ENCODE measurements around the gene ACOX2.
A peak's percentile ranks its signal among the peaks of the same experiment; 100 is the strongest.

ACOX2 gene

DNA sequence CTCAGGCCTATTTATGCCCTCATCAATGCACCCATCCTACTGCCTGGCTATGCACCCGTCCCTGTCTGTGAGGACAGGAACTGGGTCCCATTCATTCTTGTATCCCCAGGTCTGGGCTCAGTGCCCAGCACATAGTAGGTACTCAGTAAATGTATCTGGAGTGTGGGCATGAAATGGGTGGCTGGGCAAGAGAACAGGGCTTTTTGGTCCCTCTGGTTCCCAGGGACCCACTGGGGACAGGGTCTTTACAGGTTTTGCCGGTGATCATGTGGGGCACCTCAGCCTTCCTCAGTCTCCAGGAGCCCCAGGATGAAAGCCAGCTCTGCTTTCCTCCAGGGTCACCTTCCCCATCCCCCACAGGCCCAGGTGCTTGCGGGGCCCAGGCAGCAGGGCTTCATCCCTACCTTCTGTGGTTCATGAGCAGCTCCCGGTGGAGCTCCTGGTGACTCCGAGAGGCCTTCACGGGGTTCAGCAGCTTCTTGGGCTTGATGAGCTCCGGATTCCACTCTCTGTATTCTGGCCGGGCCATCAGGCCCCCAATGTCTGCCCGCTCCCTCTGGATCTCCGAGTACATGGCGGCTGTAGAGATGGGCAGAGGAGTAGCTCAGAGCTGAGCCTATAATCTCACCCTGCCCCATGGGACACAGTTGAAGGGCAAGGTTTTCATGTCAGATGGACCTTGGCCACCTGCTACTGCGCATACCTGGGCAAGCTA is 32.5 kb upstream of the ACOX2 start:
- WGBS (ENCODE audit: extremely low coverage, insufficient coverage, low lambda C conversion rate), result no CpG with 5 or more reads among the region's 12 CpGs
- Histone ChIP-seq H3K27me3 (ENCODE audit: insufficient read depth, low read length, poor library complexity) (no peaks in the 10 kb centered on the region), H2BK15ac (replicated peaks; ENCODE audit: low read depth) (no peak overlapping the region), H3K4me2 (ENCODE audit: low read length) (no peak overlapping the region), H3K27ac (ENCODE audit: low read depth, low read length) (no peak overlapping the region), H3K4ac (ENCODE audit: low read depth, low read length) (no peak overlapping the region), H3K4me1 (ENCODE audit: control insufficient read depth, low read depth, low read length) (peaks cover 4% of the 10 kb centered on the region), H2BK5ac (ENCODE audit: low read length) (no peak overlapping the region), H3K36me3 (ENCODE audit: control insufficient read depth, insufficient read depth, low read length) (no peaks in the 10 kb centered on the region), H3K18ac (ENCODE audit: low read length) (no peak overlapping the region), H2AK5ac (ENCODE audit: low read length) (no peak overlapping the region), H3K79me1 (ENCODE audit: low read length) (no peaks in the 10 kb centered on the region), H4K8ac (ENCODE audit: low read depth, low read length) (no peak overlapping the region), H3K4me3 (ENCODE audit: low read length) (no peak overlapping the region), H4K5ac (ENCODE audit: low read length) (no peak overlapping the region), H3K56ac (ENCODE audit: low read length) (no peak overlapping the region), H3K9ac (ENCODE audit: low read length) (no peak overlapping the region), H3K79me2 (ENCODE audit: control insufficient read depth, insufficient read depth, low read length) (no peaks in the 10 kb centered on the region), H3K23ac (ENCODE audit: low read length) (no peak overlapping the region), H2BK120ac (ENCODE audit: low read depth, low read length) (no peak overlapping the region)
- DNase-seq, result no peak

DNA sequence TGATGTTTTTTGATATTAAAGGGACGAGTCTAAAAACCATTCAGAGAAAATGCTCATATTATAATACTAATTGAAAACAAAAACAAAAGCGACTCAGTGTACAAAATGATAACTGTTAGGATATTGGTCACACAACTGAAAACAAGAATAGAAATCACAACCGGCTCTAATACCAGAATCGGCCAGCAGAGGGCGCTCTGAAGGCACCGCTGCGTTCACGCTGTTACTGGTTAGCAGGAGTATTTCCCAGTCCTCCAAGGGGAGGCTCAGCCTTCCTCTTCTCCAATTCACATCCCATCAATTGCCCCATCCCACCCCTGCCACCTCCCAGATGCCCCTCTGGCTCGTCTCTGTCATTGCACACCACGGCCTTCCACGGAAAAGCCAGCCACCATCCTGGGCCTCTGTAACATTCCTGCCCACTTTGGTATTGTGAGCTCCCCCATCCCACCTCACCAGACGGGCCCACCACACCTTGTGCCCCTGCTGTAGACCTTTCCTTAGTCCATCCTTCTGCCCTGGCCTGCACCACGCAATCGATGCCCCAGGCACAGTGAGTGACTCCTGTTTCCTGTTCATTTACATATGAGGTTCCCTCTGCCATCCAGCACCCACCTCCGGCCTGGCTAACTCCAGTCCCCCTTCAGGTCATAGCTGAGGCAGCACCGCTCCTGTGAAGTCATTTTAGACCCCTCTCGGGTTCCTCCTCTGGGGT is 31.7 kb upstream of the ACOX2 start:
- Histone ChIP-seq H2BK5ac (ENCODE audit: low read length) (no peak overlapping the region), H3K56ac (ENCODE audit: low read length) (no peak overlapping the region), H3K4me1 (ENCODE audit: control insufficient read depth, low read depth, low read length) (peaks cover 4% of the 10 kb centered on the region), H2BK15ac (replicated peaks; ENCODE audit: low read depth) (no peak overlapping the region), H3K4ac (ENCODE audit: low read depth, low read length) (no peak overlapping the region), H3K27ac (ENCODE audit: low read depth, low read length) (no peak overlapping the region), H2AK5ac (ENCODE audit: low read length) (no peak overlapping the region), H3K27me3 (ENCODE audit: insufficient read depth, low read length, poor library complexity) (no peaks in the 10 kb centered on the region), H3K18ac (ENCODE audit: low read length) (no peak overlapping the region), H3K23ac (ENCODE audit: low read length) (no peak overlapping the region), H4K8ac (ENCODE audit: low read depth, low read length) (no peak overlapping the region), H3K4me3 (ENCODE audit: low read length) (no peak overlapping the region), H4K5ac (ENCODE audit: low read length) (no peak overlapping the region), H3K4me2 (ENCODE audit: low read length) (no peak overlapping the region), H2BK120ac (ENCODE audit: low read depth, low read length) (no peak overlapping the region), H3K79me2 (ENCODE audit: control insufficient read depth, insufficient read depth, low read length) (no peaks in the 10 kb centered on the region), H3K79me1 (ENCODE audit: low read length) (no peaks in the 10 kb centered on the region), H3K36me3 (ENCODE audit: control insufficient read depth, insufficient read depth, low read length) (no peaks in the 10 kb centered on the region), H3K9ac (ENCODE audit: low read length) (no peak overlapping the region)
- WGBS (ENCODE audit: extremely low coverage, insufficient coverage, low lambda C conversion rate), result no CpG with 5 or more reads among the region's 17 CpGs
- DNase-seq, result peak; percentile 79

DNA sequence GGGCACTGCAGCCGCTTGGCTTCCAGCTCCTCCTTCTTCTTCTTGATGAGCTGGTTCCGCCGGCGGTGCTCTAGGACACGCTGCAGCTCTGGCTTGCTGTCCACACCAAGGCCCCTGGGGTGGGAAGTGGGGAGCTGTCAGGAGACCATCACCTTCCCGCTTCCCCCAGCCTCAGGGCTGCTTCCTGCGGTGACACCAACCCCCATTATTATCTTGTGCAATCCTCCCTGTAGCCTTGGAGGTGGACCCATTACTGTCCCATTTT is 30.2 kb upstream of the ACOX2 start:
- Histone ChIP-seq H2BK15ac (replicated peaks; ENCODE audit: low read depth) (no peak overlapping the region), H2AK5ac (ENCODE audit: low read length) (no peak overlapping the region), H2BK120ac (ENCODE audit: low read depth, low read length) (no peak overlapping the region), H3K36me3 (ENCODE audit: control insufficient read depth, insufficient read depth, low read length) (no peaks in the 10 kb centered on the region), H3K79me1 (ENCODE audit: low read length) (no peaks in the 10 kb centered on the region), H3K4me1 (ENCODE audit: control insufficient read depth, low read depth, low read length) (peaks cover 4% of the 10 kb centered on the region), H3K4me2 (ENCODE audit: low read length) (no peak overlapping the region), H3K79me2 (ENCODE audit: control insufficient read depth, insufficient read depth, low read length) (no peaks in the 10 kb centered on the region), H4K5ac (ENCODE audit: low read length) (no peak overlapping the region), H3K56ac (ENCODE audit: low read length) (no peak overlapping the region), H3K27me3 (ENCODE audit: insufficient read depth, low read length, poor library complexity) (no peaks in the 10 kb centered on the region), H3K9ac (ENCODE audit: low read length) (no peak overlapping the region), H4K8ac (ENCODE audit: low read depth, low read length) (no peak overlapping the region), H3K18ac (ENCODE audit: low read length) (no peak overlapping the region), H3K4ac (ENCODE audit: low read depth, low read length) (no peak overlapping the region), H2BK5ac (ENCODE audit: low read length) (no peak overlapping the region), H3K23ac (ENCODE audit: low read length) (no peak overlapping the region), H3K4me3 (ENCODE audit: low read length) (no peak overlapping the region), H3K27ac (ENCODE audit: low read depth, low read length) (no peak overlapping the region)
- DNase-seq, result no peak
- no CpG with 5 or more reads among the region's 7 CpGs for WGBS (ENCODE audit: extremely low coverage, insufficient coverage, low lambda C conversion rate)

DNA sequence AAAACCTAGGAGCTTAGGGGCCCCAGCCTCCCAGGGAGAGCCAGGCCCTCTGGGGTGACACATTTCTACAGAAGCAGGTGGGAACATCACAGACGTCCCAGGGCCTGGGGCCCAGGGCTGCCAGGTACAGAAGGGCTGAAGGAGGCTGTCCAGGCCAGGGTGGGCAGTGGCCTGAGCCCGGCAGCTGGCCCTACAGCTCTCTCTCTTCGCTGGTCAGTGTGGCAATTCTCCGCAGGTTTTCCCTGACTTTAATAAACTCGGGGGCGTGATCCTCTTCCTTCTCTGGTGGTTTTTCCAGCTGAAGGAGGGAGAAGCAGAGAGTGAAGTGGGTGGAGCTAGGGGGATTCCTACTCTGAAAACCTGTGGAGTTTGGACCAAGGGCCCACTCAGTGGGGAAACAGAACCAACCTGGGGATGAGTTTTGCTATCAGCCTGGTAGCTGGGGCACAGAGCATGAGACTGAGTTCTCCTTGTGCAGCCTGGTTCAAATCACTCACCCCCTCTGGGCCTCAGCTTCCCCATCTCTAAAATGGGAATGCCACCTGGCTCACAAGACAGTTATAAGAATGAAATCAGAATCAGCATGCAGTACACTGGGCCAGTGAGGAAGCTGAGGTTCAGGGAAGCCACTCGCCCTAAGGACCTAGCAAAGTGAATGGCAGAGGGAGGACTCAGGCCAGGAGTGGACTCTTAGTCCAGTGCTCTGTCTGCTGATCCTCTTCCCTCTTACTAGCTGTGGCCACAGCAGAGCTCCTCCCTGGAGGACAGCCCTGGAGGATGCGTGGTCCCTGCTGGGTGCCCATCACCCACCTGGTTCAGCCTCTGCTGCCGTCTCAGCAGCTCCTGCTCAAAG is 29.6 kb upstream of the ACOX2 start:
- Histone ChIP-seq H4K8ac (ENCODE audit: low read depth, low read length) (no peak overlapping the region), H2BK120ac (ENCODE audit: low read depth, low read length) (no peak overlapping the region), H3K4me1 (ENCODE audit: control insufficient read depth, low read depth, low read length) (peaks cover 5% of the 10 kb centered on the region), H4K5ac (ENCODE audit: low read length) (no peak overlapping the region), H3K36me3 (ENCODE audit: control insufficient read depth, insufficient read depth, low read length) (no peaks in the 10 kb centered on the region), H3K27me3 (ENCODE audit: insufficient read depth, low read length, poor library complexity) (no peaks in the 10 kb centered on the region), H2BK5ac (ENCODE audit: low read length) (no peak overlapping the region), H3K79me1 (ENCODE audit: low read length) (no peaks in the 10 kb centered on the region), H3K4me2 (ENCODE audit: low read length) (no peak overlapping the region), H3K79me2 (ENCODE audit: control insufficient read depth, insufficient read depth, low read length) (no peaks in the 10 kb centered on the region), H3K27ac (ENCODE audit: low read depth, low read length) (no peak overlapping the region), H3K4me3 (ENCODE audit: low read length) (no peak overlapping the region), H3K9ac (ENCODE audit: low read length) (no peak overlapping the region), H3K4ac (ENCODE audit: low read depth, low read length) (no peak overlapping the region), H3K23ac (ENCODE audit: low read length) (no peak overlapping the region), H3K56ac (ENCODE audit: low read length) (no peak overlapping the region), H2AK5ac (ENCODE audit: low read length) (no peak overlapping the region), H2BK15ac (replicated peaks; ENCODE audit: low read depth) (no peak overlapping the region), H3K18ac (ENCODE audit: low read length) (no peak overlapping the region)
- no peak for DNase-seq
- WGBS (ENCODE audit: extremely low coverage, insufficient coverage, low lambda C conversion rate), result no CpG with 5 or more reads among the region's 9 CpGs

DNA sequence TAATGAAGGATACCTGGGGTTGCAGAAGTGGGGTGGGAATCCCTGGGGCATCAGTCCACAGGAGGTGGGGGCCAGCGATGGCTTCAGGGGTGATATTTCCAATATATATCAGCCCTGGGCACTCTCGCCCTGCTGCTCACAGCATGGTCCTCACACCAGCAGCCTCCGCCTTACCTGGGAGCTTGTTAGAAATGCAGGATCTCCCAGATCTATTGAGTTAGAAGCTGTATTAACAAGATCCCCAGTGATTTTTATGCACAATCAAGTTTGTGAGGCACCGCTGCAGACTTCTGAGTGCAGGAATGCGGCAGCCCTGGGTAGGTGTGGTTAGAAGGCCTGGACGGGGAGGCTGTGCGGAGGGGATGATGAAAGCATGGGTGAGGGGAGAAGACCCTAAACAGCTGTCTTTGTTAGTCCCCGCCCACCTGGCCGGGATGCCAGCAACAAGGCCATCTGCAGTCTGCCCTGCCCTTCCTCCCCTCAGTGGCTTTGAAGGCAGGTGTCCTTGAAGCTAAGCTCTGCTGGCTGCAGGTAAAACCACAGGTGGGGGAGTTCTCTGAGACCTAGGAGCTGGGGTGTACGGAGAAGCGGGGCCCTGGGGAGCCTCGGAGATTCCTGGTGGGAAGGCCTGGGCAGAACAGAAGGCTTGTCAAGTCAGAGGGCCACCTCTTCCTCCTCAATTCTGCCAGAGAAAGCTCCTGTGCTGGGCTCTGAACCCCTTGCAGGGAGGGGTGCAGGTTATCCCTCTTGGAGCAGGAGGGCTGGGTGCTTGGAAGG is 28.8 kb upstream of the ACOX2 start:
- Histone ChIP-seq H4K5ac (ENCODE audit: low read length) (no peak overlapping the region), H3K36me3 (ENCODE audit: control insufficient read depth, insufficient read depth, low read length) (no peaks in the 10 kb centered on the region), H2BK15ac (replicated peaks; ENCODE audit: low read depth) (no peak overlapping the region), H3K4me1 (ENCODE audit: control insufficient read depth, low read depth, low read length) (peaks cover 6% of the 10 kb centered on the region), H3K79me1 (ENCODE audit: low read length) (no peaks in the 10 kb centered on the region), H4K8ac (ENCODE audit: low read depth, low read length) (no peak overlapping the region), H3K56ac (ENCODE audit: low read length) (no peak overlapping the region), H3K23ac (ENCODE audit: low read length) (no peak overlapping the region), H2AK5ac (ENCODE audit: low read length) (no peak overlapping the region), H3K27me3 (ENCODE audit: insufficient read depth, low read length, poor library complexity) (no peaks in the 10 kb centered on the region), H3K9ac (ENCODE audit: low read length) (no peak overlapping the region), H2BK120ac (ENCODE audit: low read depth, low read length) (no peak overlapping the region), H3K4me2 (ENCODE audit: low read length) (no peak overlapping the region), H3K18ac (ENCODE audit: low read length) (no peak overlapping the region), H3K4me3 (ENCODE audit: low read length) (no peak overlapping the region), H3K79me2 (ENCODE audit: control insufficient read depth, insufficient read depth, low read length) (no peaks in the 10 kb centered on the region), H2BK5ac (ENCODE audit: low read length) (no peak overlapping the region), H3K4ac (ENCODE audit: low read depth, low read length) (no peak overlapping the region), H3K27ac (ENCODE audit: low read depth, low read length) (no peak overlapping the region)
- WGBS (ENCODE audit: extremely low coverage, insufficient coverage, low lambda C conversion rate), result no CpG with 5 or more reads among the region's 12 CpGs
- peak; percentile 64 for DNase-seq
